Breast epithelium (tissue), 4 donors: ENCODE data around the gene ZC3H7B. TPM values are rescaled to one million over a fixed set of nuclear protein-coding genes. Genes with fewer than 3 reads are reported as not detected.
A peak's percentile ranks its signal among the peaks of the same experiment; 100 is the strongest.

Experiments used
- DNase-seq, 2 donors: peaks; one replicate each; pipeline ENCODE4 v3.0.0-alpha.2; 2019; ENCODE audit warnings: low spot score in 2 of 2
- H3K27ac ChIP-seq, 2 donors: fragments of 200-600 bp; sonication (generic) in 1 of 2; one replicate each; pipeline ENCODE4 v1.5.1; 2016 to 2019; ENCODE audit warnings: mild to moderate bottlenecking in 1 of 2
- H3K27me3 ChIP-seq, 2 donors: fragments of 200-600 bp; sonication (generic) in 1 of 2; one replicate each; pipeline versions ENCODE4 v1.5.1 to v1.6.0; 2017 to 2019; ENCODE audit warnings: control low read depth in 1 of 2, mild to moderate bottlenecking in 1 of 2
- H3K36me3 ChIP-seq: fragments of 200-600 bp; one replicate; pipeline ENCODE4 v1.5.1; 2019
- H3K4me1 ChIP-seq, 2 donors: fragments of 200-600 bp; sonication (generic); one replicate each; pipeline ENCODE4 v1.5.1; 2016 to 2019; ENCODE audit warnings: control low read depth in 1 of 2
- H3K4me3 ChIP-seq, 3 donors: fragments of 200-600 bp; sonication (generic); 1 replicate in 2 of 3; 2 replicates in 1 of 3; pipeline ENCODE4 v1.5.1; 2016 to 2019; ENCODE audit warnings: mild to moderate bottlenecking in 3 of 3, moderate library complexity in 2 of 3
- H3K9me3 ChIP-seq, 2 donors: fragments of 200-600 bp; sonication (generic) in 1 of 2; one replicate each; pipeline ENCODE4 v1.5.1; 2016 to 2019; ENCODE audit warnings: control low read depth in 1 of 2
- POLR2A ChIP-seq: fragments of 450-650 bp; IDR thresholded peaks from one replicate; pipeline ENCODE4 v1.6.1; 2016; ENCODE audit warnings: antibody characterized with exemption, mild to moderate bottlenecking, moderate library complexity
- POLR2AphosphoS5 ChIP-seq, 3 donors: sonication (generic); formaldehyde crosslinking; IDR thresholded peaks; one replicate each; pipeline ENCODE4 v1.6.1; 2017; ENCODE audit warnings: antibody characterized with exemption in 3 of 3
- intact Hi-C: fragments of 100-400 bp; cut with DNase I; formaldehyde crosslinking; loops from one replicate; pipeline ENCODE4 v1.15.1; 2023; ENCODE audit warnings: low total_unique reads
- total RNA-seq, 3 donors: library from RNA; depleted of rRNA; stranded (reverse); fragments of >200 nt; gene quantifications; one replicate each; pipeline ENCODE4 v1.1.0, GENCODE V29; 2016
- TF ChIP-seq, protein P1 (sequence below), 3 donors: fragments of 450-650 bp; IDR thresholded peaks; one replicate each; pipeline ENCODE4 v1.5.1; 2016 to 2017; ENCODE audit warnings: antibody characterized with exemption in 3 of 3, mild to moderate bottlenecking in 3 of 3, moderate library complexity in 3 of 3

The ZC3H7B gene
- total RNA-seq, 3 donors from 2014 or later, result 24.0 to 33.1 (median 32.2) TPM

DNA sequence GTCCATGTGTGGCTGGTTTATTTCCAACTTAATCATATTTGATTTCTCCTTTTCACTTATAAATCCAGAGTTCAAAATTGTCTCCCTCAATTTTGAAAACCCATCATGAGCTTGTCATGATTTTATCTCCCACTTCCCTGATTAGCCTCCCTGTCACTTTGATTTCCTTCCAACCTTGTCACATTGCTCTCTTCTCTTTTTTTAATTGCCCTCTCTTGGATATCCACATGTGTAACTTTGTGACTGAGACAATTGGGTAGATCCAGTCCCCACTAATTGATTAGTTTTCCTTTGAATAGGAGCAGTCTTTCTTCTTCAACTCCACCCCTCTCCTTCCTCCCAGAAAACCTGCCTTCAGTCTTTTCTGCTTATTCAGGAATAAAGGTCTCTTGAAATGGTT is 82.8 kb downstream of the ZC3H7B start:
- Histone ChIP-seq H3K27me3 (no peaks in the 10 kb centered on the region), H3K4me1 (peaks cover 3 to 10% of the 10 kb centered on the region in 2 donors), H3K36me3 (no peaks in the 10 kb centered on the region), H3K4me3 (no peak overlapping the region), H3K27ac (peak overlapping the region in 1 of 2 donors; percentile 9), H3K9me3 (no peaks in the 10 kb centered on the region)
- intact Hi-C loops, result loop anchor here (5.0 kb wide), 1 partner anchor 1407 kb away; no protein-coding TSS in a partner anchor
- TF ChIP-seq POLR2A (no peak), POLR2AphosphoS5 (IDR thresholded peaks at IDR 0.05) (no peak)
- TF ChIP-seq, protein P1, sequence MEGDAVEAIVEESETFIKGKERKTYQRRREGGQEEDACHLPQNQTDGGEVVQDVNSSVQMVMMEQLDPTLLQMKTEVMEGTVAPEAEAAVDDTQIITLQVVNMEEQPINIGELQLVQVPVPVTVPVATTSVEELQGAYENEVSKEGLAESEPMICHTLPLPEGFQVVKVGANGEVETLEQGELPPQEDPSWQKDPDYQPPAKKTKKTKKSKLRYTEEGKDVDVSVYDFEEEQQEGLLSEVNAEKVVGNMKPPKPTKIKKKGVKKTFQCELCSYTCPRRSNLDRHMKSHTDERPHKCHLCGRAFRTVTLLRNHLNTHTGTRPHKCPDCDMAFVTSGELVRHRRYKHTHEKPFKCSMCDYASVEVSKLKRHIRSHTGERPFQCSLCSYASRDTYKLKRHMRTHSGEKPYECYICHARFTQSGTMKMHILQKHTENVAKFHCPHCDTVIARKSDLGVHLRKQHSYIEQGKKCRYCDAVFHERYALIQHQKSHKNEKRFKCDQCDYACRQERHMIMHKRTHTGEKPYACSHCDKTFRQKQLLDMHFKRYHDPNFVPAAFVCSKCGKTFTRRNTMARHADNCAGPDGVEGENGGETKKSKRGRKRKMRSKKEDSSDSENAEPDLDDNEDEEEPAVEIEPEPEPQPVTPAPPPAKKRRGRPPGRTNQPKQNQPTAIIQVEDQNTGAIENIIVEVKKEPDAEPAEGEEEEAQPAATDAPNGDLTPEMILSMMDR (IDR thresholded peaks at IDR 0.05), result no peak
- DNase-seq, result no peak

DNA sequence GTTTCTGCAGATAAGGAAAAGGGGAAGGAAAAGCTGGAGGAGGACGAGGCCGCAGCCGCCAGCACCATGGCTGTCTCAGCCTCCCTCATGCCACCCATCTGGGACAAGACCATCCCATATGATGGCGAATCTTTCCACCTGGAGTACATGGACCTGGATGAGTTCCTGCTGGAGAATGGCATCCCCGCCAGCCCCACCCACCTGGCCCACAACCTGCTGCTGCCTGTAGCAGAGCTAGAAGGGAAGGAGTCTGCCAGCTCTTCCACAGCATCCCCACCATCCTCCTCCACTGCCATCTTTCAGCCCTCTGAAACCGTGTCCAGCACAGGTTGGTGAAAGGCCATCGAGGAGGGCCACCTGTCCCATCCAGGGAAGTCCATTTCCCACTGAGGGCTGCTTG is 86.0 kb downstream of the ZC3H7B start:
- H3K4me1 ChIP-seq, result peaks cover 0 to 10% of the 10 kb centered on the region in 2 donors
- intact Hi-C loops, result no loop called here
- H3K4me3 ChIP-seq, result no peak overlapping the region
- TF ChIP-seq POLR2A (no peak), POLR2AphosphoS5 (IDR thresholded peaks at IDR 0.05) (no peak)
- TF ChIP-seq, protein P1 (IDR thresholded peaks at IDR 0.05), result no peak
- H3K27me3 ChIP-seq, result no peaks in the 10 kb centered on the region
- no peaks in the 10 kb centered on the region for H3K36me3 ChIP-seq
- no peaks in the 10 kb centered on the region for H3K9me3 ChIP-seq
- H3K27ac ChIP-seq, result peak overlapping the region in 1 of 2 donors; percentile 21
- no peak for DNase-seq

DNA sequence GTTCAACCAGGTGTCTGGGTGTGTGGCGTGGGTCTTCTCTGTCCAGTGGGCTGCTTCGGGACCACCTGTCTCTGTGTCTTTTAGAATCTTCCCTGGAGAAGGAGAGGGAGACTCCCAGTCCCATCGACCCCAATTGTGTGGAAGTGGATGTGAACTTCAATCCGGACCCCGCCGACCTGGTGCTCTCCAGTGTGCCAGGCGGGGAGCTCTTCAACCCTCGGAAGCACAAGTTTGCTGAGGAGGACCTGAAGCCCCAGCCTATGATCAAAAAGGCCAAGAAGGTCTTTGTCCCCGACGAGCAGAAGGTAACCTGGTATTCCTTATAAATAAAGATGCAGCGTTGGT is 92.7 kb downstream of the ZC3H7B start:
- no peak for DNase-seq
- H3K36me3 ChIP-seq, result peaks cover 11% of the 10 kb centered on the region
- H3K27me3 ChIP-seq, result no peaks in the 10 kb centered on the region
- peak overlapping the region in 2 of 3 donors; percentile 2 to 32 for H3K4me3 ChIP-seq
- intact Hi-C loops, result loop anchor here (5.0 kb wide), 1 partner anchor 1623 kb away; the partner anchor contains the start of gene PACSIN2
- TF ChIP-seq POLR2A (no peak), POLR2AphosphoS5 (IDR thresholded peaks at IDR 0.05) (no peak)
- TF ChIP-seq, protein P1 (IDR thresholded peaks at IDR 0.05), result no peak
- no peaks in the 10 kb centered on the region for H3K9me3 ChIP-seq
- peak overlapping the region; percentile 89 to 92 for H3K27ac ChIP-seq
- peaks cover 0 to 3% of the 10 kb centered on the region in 2 donors for H3K4me1 ChIP-seq

DNA sequence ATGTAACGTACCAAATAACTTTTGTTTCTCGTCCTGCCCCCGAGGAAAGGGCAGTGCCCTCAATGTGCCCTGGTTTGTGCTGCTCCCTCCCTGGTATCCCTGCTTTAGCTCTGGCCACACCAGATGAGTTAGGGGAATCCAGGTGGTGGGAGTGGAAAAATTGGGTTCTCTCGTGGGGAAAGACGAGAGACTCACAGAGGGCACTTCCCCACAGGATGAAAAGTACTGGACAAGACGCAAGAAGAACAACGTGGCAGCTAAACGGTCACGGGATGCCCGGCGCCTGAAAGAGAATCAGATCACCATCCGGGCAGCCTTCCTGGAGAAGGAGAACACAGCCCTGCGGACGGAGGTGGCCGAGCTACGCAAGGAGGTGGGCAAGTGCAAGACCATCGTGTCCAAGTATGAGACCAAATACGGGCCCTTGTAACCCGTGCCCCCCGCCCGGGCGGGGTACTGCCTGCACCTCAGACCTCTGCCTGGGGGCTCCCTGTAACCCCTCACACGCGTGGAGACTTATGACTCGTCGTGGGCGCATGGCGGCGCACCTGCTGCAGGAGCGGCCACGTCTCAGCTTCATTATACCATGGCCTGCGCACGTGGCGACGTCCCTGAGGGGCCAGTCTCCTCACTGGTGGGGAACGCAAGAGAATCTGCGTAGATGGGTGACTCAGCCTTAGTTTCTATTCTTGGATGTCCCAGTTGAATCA is 94.4 kb downstream of the ZC3H7B start:
- no peak for DNase-seq
- TF ChIP-seq, protein P1 (IDR thresholded peaks at IDR 0.05), result no peak
- TF ChIP-seq POLR2AphosphoS5 (IDR thresholded peaks at IDR 0.05) (no peak), POLR2A (no peak)
- H3K9me3 ChIP-seq, result no peaks in the 10 kb centered on the region
- H3K36me3 ChIP-seq, result peaks cover 11% of the 10 kb centered on the region
- H3K27ac ChIP-seq, result peak overlapping the region; percentile 89 to 92
- intact Hi-C loops, result no loop called here
- H3K27me3 ChIP-seq, result no peaks in the 10 kb centered on the region
- no peak overlapping the region for H3K4me3 ChIP-seq
- peaks cover 0 to 3% of the 10 kb centered on the region in 2 donors for H3K4me1 ChIP-seq

DNA sequence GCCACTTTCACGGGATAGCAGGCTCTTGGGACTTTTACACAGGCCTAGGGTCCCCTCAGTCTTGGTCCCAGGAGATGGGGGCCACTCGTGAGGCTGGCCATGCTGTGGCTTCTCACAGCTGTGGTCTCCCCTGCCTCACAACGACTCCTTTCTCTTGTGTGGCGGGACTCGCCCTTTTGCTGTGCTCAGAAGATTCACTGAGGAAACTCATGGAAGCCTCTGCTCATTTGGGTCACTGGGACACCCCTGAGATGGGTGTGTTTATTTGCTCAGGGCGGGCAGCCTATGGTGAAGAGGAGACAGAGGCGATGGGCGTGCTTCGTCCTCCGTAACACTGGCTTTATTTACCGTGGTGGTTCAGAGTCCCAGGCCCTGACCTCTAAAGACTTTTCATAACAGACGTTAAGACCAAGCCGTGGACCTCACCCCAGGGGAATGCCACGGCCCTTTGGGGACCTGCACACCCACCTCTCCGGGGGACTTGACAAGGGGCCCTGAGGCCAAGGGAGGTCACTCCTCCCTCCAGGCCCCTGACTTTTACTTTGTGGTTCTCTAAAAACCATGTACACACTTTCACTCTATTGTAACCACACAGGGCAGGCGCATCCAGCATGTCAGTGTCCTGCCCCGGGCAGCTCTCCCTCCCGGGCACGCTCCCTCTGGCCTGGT is 96.0 kb downstream of the ZC3H7B start:
- intact Hi-C loops, result no loop called here
- Histone ChIP-seq H3K36me3 (peaks cover 11% of the 10 kb centered on the region), H3K27ac (peak overlapping the region in 1 of 2 donors; percentile 17), H3K4me3 (no peak overlapping the region), H3K9me3 (no peaks in the 10 kb centered on the region), H3K4me1 (peaks cover 0 to 3% of the 10 kb centered on the region in 2 donors), H3K27me3 (no peaks in the 10 kb centered on the region)
- no peak for DNase-seq
- TF ChIP-seq POLR2AphosphoS5 (IDR thresholded peaks at IDR 0.05) (no peak), POLR2A (no peak)
- TF ChIP-seq, protein P1 (IDR thresholded peaks at IDR 0.05), result no peak
